ENCODE data around the gene TGM5. TPM values are rescaled to one million over a fixed set of nuclear protein-coding genes. Genes with fewer than 3 reads are reported as not detected.

TGM5 gene
- total RNA-seq, 1 experiment from 2014 or later = not detected

- TF ChIP-seq REST (IDR thresholded peaks at IDR 0.05; ENCODE audit: low read depth) = no peak
- TF ChIP-seq ELF1 (IDR thresholded peaks at IDR 0.05; ENCODE audit: borderline replicate concordance, low read depth) = no peak
- TF ChIP-seq FOSL1 (IDR thresholded peaks at IDR 0.05; ENCODE audit: low read depth) = no peak
- no peak for TF ChIP-seq SRF (IDR thresholded peaks at IDR 0.05; ENCODE audit: low read depth)
- no peak for TF ChIP-seq EZH2phosphoT487 (IDR thresholded peaks at IDR 0.05; ENCODE audit: borderline replicate concordance)
- TF ChIP-seq EGR1 (IDR thresholded peaks at IDR 0.05; ENCODE audit: low read depth) = no peak
Measured at GRCh38 chr15:43249236-43249635, 17.5 kb downstream of the TGM5 start (continued).

GRCh38 chr15:43246261-43246774, 20.4 kb downstream of the TGM5 start:
- Histone ChIP-seq H3K27me3 (ENCODE audit: insufficient read depth, low read length) (no peaks in the 10 kb centered on the region), H3K27ac (ENCODE audit: low read depth, low read length) (no peak overlapping the region), H3K9ac (ENCODE audit: low read length) (no peak overlapping the region), H3K4me2 (ENCODE audit: low read length) (no peak overlapping the region), H3K36me3 (ENCODE audit: control insufficient read depth in 1 of 2, insufficient read depth in 2 of 2, low read length in 2 of 2) (no peaks in the 10 kb centered on the region), H3K79me2 (ENCODE audit: insufficient read depth, low read length) (no peaks in the 10 kb centered on the region), H3K9me2 (ENCODE audit: insufficient read depth) (no peaks in the 10 kb centered on the region), H2AFZ (ENCODE audit: low read depth, low read length, poor library complexity, severe bottlenecking) (no peak overlapping the region), H3K4me1 (ENCODE audit: control insufficient read depth in 1 of 2, insufficient read depth in 2 of 2, low read length in 2 of 2) (no peaks in the 10 kb centered on the region), H4K20me1 (ENCODE audit: insufficient read depth) (no peaks in the 10 kb centered on the region), H3K9me3 (ENCODE audit: control insufficient read depth in 1 of 2, insufficient read depth in 1 of 2, low read depth in 1 of 2, low read length in 2 of 2) (no peaks in the 10 kb centered on the region), H3K4me3 (replicated peaks in 1 of 2; ENCODE audit: low read depth in 1 of 2, low read length in 2 of 2) (no peak overlapping the region)
- ChIA-PET POLR2A (no interaction called here), RAD21 (ENCODE audit: low non-redundant PET in 1 of 2, low total read pairs in 2 of 2, uncharacterized antibody in 2 of 2, unreplicated experiment in 2 of 2) (no interaction called here), CTCF (no interaction called here)
- TF ChIP-seq ELF1 (IDR thresholded peaks at IDR 0.05; ENCODE audit: borderline replicate concordance, low read depth) (no peak), YY1 (IDR thresholded peaks at IDR 0.05; ENCODE audit: extremely low read depth, insufficient replicate concordance, low read depth, low read length) (no peak), SRF (IDR thresholded peaks at IDR 0.05; ENCODE audit: low read depth) (no peak), JUND (IDR thresholded peaks at IDR 0.05) (no peak), SIN3A (IDR thresholded peaks at IDR 0.05; ENCODE audit: low read depth) (no peak), CBX3 (IDR thresholded peaks at IDR 0.05; ENCODE audit: low read depth) (no peak), POLR2AphosphoS5 (IDR thresholded peaks at IDR 0.05; ENCODE audit: low read depth, low read length) (no peak), REST (IDR thresholded peaks at IDR 0.05; ENCODE audit: low read depth) (no peak), RAD21 (IDR thresholded peaks at IDR 0.05; ENCODE audit: low read depth) (no peak), EZH2 (IDR thresholded peaks at IDR 0.05) (no peak), FOSL1 (IDR thresholded peaks at IDR 0.05; ENCODE audit: low read depth) (no peak)
- no peak for ATAC-seq
- intact Hi-C loops (cut with micrococcal nuclease) = no loop called here
- BruUV-seq (replicated peaks) = no TSS peak
- no peak for DNase-seq (ENCODE audit: low read depth, low spot score)
